UCSD-AML1 (cell line): ENCODE data around the gene ZFY.
"Not testable (repeated sequence)": the region's sequence is repeated elsewhere in the genome, so short reads cannot be mapped to it uniquely, and the experiment has no call there.

Experiments
- DNase-seq: peaks from one replicate; lab custom pipeline; 2025; ENCODE audit not compliant: unreplicated experiment; lab: John Stamatoyannopoulos, UW

ZFY gene

GRCh38 chrY:2972708-2973107 lies 37.5 kb downstream of the ZFY start:
- no peak for DNase-seq

DNA sequence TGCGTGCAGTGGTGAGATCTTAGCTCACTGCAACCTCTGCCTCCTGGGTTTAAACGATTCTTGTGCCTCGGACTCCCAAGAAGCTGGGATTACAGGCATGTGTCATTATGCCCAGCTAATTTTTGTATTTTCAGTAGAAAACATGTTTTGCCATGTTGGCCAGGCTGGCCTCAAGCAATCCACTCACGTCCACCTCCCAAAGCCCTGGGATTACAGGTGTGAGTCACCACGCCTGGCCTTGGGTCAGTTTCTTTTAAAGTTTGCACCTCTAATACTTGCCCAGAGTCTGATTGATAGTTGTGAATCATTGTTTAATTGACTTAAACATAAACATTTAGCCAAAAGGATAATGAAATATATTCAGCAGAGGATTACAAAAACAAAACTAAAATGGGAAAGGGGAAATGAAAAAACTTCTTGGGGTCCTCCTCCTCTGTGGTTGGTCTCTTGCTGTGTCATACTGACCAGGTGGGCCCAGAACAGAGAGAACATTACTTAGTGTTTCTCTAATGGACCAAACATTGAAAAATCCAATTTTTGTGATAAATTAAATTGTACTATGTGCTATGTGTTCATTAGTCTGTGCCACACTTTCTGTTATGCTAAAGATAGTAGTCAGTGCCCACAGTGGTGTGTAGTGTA lies 38.0 kb downstream of the ZFY start:
- no peak for DNase-seq

- no peak for DNase-seq
These were observed 44.1 kb downstream of the ZFY start for GRCh38 chrY:2979283-2979682.

- DNase-seq, result no peak
These were observed 49.3 kb downstream of the ZFY start for GRCh38 chrY:2984491-2984890.

DNA sequence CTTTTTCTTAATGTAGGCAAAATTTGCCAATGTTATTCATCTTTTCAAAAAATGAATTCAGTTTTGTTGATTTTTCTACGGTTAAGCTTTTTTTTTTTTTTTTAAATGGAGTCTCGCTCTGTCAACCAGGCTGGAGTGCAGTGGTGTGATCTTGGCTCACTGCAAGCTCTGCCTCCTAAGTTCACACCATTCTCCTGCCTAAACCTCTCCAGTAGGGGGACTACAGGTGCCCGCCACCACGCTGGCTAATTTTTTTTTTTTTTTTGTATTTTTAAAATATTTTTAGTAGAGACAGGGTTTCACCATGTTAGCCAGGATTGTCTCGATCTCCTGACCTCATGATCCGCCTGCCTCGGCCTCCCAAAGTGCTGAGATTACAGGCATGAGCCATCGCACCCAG lies 52.0 kb downstream of the ZFY start:
- DNase-seq, result not testable (repeated sequence)

DNA sequence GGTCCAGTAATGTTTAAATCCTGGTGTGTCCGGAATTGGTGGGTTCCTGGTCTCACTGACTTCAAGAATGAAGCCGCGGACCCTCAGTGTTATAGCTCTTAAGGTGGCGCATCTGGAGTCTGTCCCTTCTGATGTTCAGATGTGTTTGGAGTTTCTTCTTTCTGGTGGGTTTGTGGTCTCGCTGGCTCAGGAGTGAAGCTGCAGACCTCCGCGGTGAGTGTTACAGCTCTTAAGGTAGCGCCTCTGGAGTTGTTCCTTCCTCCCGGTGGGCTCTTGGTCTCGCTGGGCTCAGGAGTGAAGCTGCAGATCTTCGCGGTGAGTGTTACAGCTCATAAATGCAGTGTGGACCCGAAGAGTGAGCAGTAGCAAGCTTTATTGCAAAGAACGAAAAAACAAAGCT lies 62.2 kb downstream of the ZFY start:
- DNase-seq, result not testable (repeated sequence)

- DNase-seq, result no peak
These were observed 67.0 kb downstream of the ZFY start for GRCh38 chrY:3002190-3002589.

GRCh38 chrY:3002680-3003515 lies 67.7 kb downstream of the ZFY start:
- no peak for DNase-seq

DNA sequence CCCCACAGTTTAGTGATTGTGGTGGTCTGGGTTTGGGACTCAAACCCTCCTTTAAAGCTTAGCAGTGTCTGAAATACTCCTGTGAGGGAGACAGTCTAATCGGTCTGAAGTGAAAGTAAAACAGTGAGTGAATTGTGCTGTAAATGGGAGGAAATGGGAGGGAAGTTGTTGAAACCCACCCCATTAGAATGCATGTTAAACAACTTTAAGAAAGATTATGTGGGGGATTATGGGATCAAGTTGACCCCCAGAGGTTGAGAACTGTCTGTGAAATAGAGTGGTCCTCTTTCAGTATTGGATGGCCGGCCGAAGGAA lies 68.3 kb downstream of the ZFY start:
- DNase-seq, result no peak

GRCh38 chrY:3003846-3004245 lies 68.7 kb downstream of the ZFY start:
- no peak for DNase-seq

GRCh38 chrY:3006031-3006430 lies 70.8 kb downstream of the ZFY start:
- not testable (repeated sequence) for DNase-seq

DNA sequence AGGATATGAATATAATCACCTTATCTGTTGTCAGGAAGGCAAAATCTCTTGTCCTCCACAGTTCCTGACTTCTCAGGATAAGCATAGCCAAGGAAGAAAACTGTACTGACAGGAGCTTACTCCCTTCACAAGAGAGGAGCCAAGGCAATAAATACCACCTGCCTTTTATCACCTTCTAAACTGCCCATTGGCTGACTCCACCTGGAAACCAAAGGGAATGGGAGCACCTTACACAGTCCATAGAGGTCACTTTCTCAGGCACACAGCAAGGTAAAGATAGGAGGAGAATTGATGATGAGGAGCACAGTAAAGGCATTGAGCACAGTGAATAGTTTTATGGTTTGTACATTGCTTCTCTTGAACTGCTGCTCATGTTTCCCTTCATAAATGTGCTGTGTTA lies 72.8 kb downstream of the ZFY start:
- DNase-seq, result no peak

DNA sequence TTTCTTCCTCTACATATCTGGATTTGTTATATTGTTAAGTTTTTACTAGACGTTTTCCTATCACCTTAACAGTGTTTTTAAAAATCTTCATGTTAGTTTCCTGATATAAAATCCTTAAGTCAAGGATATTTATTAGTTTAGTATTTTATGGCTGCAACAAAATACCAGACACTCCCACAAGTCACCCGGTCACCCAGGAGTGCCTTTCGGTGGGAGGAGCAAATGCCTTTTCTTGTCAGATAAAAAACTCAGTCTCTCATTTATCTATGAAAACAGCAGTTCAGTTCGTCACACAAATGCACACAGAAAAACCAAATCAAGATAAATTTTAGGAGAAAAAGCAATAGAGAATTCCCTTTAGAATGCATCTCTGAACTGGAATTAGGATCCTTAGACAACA lies 77.0 kb downstream of the ZFY start:
- no peak for DNase-seq

- no peak for DNase-seq
These were observed 81.4 kb downstream of the ZFY start for GRCh38 chrY:3016594-3016993.

DNA sequence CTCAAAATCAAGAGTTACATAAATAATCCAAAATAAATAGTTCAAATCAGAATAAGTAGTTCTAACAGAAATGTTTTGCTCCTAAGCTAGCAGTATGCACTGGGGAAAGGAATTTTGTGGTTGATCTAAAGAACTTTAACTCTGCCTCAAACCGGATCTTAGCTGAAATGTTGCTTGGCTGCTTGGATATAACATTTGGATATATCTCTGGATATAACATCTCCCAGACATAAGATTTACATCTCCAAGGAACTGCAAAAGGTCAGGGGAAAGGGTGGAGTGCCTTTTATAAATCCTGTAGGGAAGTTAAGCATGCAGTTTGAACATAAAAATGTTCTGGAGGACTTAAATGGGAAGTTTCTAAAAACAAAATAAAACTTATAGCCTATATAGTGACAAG lies 83.4 kb downstream of the ZFY start:
- no peak for DNase-seq

DNA sequence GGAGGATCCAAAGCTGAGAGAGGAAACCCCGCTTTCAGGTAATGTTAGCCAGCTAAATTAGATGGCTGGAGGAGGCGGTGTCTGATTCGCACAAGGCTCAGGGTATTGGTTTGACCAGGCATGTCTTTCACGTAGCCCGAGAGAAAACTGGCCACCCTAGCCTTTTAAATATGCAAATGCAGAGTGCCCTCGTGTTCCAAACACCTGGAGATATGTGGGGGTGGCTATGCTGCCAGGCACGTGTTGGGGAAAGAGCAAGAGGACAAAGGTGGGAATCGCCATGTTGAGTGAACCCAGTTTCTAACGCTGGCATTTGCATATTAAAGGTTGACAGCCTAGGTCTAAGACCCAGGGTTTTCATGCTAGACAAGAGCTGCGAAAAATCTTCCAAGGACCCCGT lies 84.4 kb downstream of the ZFY start:
- DNase-seq, result no peak

DNA sequence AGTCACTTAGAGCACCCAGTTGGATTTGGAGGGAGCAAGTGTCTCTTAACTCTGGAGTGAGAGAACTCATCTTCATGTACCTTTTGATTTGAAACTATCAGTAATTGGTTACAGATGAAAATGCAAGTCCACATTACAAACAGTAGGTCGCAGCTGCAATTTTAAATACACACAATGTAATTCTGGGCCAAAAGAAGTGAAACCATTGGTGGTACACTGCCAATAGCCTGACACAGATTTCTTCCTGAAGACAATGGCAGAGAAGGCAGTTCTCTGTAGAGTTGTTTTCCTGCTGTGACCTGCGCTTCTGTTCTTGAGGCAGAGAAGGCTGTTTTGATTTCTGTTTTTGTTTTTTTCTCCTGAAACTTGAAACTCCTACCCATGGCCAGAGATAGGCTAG lies 86.0 kb downstream of the ZFY start:
- no peak for DNase-seq

GRCh38 chrY:3023606-3024005 lies 88.4 kb downstream of the ZFY start:
- DNase-seq, result no peak

- no peak for DNase-seq
These were observed 90.2 kb downstream of the ZFY start for GRCh38 chrY:3025357-3025756.
